NCI-H1092 treated with DMSO at 0.1 percent for 48 hours (cell line): ENCODE results near the gene IMP4.
A peak's percentile ranks its signal among the peaks of the same experiment; 100 is the strongest.

ENCODE experiments used
- DNase-seq: peaks from one replicate; lab custom pipeline; 2025; lab: John Stamatoyannopoulos, UW

Gene IMP4

GRCh38 chr2:130378206-130378897 is 35.7 kb downstream of the IMP4 start:
- DNase-seq = no peak

DNA sequence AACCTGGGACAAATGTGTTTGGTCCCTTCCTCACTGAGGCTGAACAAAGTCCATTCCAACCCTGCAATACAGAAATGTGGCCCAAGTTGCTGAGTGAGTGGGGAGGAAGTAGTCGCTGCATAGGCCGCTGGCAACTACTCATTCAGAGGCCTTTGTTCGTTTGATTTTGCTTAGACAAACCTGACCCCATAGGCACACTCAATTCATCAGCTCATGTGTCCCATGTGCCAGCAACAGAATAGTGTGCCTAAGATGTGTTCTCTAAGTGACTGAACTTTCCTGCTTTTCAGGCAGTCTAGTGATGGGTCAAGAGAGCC is 36.2 kb downstream of the IMP4 start:
- DNase-seq = no peak

DNA sequence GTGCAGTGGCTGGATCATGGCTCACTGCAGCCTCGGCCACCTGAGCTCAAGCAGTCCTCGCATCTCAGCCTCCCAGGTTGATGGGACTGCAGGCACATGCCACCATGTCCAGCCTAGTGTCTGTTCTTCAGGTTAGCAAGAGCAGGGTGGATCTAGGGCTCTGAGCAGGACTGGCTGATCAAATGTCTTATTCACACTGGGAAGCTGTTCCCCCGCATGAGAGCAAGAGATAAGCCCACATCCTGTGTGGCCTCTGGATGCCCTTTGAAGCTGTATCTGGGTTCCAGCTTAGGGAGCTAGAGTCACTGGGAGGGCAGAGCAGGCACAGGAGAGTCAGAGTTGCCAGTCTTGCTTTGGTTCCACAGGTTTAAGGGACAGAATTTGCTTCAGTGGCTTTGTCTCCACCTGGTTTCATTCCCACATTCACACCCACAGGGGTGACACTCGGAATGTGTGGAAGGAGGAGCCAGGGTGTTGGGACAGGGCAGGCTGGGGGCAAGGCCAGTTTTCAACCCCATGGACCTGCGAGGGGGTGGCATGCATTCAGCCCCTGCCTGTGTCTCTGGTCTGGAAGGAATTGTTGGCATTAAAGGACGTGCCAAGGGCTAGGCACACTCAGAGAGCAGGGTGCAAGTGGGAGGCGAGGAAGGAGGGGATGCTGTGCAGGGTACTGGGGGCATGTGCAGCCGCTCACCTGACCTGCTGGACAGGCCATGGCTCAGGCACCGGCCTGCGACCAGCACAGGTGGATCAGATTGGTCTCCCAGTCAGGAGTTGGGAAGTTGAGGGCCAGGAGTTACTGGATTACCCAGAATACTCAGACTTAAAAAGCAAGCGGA is 37.6 kb downstream of the IMP4 start:
- DNase-seq = no peak

DNA sequence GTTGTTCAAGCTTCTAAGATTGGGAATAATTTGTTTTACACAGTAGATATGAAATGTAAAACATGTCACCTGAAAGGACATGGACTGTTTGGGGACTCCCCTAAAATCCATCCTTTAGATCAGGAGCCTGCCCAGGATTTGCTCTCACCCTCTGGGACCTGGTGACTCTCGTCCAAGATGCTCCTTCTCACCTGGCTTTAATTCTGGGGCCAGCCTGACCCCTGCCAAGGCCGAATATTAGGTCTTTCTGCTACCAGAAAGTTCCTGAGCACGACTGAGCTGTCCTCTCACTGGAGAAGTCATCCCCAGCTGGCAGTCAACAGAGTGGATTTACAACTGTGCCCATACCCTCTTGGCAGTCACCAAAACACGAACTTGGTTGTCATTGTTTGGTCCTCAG is 38.4 kb downstream of the IMP4 start:
- DNase-seq = no peak

- no peak for DNase-seq
Observed at GRCh38 chr2:130381619-130382018, 38.9 kb downstream of the IMP4 start.

DNA sequence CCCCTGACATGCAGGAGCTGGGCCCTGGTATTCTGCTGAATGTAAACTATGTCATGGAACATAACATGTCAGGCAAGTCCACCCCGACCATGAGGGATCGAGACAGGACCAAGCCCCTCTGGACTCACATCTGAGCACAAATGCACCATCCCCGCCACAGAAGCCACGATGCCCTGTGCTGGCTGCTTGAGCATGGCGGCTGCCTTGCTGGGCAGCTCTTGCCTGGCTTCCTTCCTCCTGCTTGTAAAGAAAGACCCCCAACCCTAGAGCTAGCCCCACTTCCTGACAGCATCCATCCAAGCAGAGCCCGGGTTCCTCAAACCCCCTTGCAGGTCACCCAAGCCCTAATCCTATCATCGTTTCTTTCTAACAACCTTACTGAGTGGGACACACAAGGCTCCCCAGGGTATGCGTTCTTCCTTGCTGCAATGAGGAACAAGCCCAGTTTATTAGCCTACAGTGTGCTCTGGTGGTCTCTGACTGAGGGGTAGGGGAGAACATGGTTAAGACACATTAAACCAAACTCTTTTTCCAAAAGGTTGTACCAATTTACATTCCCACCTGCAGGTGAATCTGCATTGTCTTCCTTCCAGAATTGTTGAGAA is 39.7 kb downstream of the IMP4 start:
- DNase-seq = no peak

- no peak for DNase-seq
Observed at GRCh38 chr2:130385709-130386108, 43.0 kb downstream of the IMP4 start.

GRCh38 chr2:130387071-130387400 is 44.3 kb downstream of the IMP4 start:
- DNase-seq = no peak

GRCh38 chr2:130387804-130388203 is 45.1 kb downstream of the IMP4 start:
- DNase-seq = no peak

- no peak for DNase-seq
Observed at GRCh38 chr2:130388221-130388907, 45.7 kb downstream of the IMP4 start.

DNA sequence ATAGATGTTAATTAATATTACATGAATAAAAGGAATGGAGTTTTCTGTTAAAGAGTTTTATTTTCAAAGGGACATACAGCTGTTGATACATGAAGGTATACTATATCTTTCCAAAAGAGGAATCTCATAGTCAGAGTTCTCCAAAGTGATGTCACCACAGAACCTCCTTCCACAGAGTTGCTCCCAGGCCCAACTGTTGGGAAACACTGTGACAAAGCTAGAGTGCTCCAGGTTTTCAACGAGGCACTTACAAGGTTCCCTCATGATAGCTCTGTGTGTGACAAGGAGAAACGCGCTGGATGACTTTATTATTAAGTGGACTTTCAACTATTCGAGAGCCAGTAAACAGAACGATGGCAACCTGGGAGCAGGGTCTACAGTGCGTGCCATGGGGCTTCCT is 46.7 kb downstream of the IMP4 start:
- DNase-seq = no peak

DNA sequence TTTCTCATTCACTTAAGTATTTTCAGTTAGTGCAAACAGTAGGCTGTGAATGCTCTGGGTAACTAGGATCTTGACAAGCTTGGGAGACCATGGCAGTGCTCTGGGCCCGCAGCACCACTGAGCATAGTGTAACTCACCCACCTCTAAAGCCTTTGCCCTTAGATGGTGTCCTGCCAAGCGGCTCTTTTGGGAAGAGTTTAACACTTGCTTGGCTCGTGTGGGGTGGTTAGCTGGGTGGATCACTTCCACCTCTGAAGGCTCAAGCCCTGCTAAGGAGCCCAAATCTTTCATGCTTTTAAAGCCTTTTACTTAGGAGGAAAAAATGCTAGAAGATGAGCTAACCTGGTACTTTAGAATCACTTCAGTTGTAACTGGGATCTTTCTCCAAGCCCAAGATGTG is 47.1 kb downstream of the IMP4 start:
- no peak for DNase-seq

DNA sequence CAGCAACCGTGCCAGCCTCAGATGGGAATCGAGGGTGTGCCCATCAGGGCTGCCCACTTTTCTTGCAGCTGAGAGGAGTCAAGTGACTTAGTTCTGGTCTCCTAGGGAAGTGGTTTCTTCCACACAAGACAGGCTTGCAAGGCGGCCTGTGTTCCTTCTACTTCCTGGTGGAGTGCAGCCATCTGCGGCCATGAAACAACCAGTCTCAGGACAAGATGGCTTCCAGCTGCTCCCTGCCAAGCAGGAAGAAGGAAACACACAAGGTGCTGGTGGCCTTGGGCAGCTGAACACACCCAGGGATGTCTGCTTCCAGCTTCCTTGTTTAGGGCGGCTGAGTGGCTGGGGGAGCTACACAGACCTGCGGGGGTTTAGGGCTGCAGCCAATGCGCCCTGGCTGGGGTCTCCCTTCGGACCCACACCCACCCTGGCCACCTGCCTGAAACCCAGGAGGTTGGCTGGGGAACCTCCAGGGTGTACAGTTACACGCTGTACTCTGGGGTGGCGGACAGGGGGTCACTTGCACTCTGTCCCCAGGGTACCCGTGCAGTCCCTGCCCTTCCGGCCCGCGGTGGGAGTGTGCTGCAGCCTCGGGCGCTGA is 47.9 kb downstream of the IMP4 start:
- DNase-seq = no peak

DNA sequence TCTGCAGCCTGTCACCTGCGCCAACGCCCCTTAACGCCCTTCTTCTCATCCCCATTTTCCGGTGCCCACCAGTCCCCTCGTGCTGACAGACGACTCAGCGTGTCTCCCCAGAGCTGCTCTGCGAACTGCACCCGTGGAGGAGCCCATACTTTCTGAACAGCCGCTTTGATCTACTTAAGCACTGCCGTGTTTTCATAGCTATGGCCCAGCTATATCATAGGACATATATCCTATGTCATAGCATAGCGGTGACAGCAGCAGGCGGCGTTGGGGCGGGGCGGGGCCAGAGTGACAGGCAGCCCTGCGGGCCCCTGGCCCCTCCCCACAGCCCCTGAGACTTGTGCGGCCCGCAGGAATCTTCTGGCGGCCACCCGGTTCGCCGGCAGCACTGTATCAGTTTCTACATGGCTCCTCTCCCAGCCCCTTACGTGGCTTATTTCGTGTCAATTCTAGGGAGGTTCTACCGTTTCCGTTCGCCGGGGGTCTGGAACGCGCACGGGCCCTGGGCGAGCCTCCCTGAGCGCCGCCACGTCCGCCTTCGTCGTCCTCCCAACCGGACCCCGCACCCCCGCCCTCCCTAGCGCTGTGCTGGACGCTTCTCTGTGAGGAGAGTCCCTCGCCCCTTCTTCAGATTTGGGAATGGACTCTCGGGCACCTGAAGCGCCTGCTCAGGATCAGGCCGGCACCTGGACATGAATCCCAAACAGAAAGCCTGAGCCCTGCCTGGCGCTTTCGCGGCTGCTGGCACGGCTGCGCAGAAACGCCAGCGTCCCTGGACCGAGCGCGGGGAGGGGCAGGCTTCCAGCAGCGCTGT is 48.6 kb downstream of the IMP4 start:
- DNase-seq = peak; percentile 54

DNA sequence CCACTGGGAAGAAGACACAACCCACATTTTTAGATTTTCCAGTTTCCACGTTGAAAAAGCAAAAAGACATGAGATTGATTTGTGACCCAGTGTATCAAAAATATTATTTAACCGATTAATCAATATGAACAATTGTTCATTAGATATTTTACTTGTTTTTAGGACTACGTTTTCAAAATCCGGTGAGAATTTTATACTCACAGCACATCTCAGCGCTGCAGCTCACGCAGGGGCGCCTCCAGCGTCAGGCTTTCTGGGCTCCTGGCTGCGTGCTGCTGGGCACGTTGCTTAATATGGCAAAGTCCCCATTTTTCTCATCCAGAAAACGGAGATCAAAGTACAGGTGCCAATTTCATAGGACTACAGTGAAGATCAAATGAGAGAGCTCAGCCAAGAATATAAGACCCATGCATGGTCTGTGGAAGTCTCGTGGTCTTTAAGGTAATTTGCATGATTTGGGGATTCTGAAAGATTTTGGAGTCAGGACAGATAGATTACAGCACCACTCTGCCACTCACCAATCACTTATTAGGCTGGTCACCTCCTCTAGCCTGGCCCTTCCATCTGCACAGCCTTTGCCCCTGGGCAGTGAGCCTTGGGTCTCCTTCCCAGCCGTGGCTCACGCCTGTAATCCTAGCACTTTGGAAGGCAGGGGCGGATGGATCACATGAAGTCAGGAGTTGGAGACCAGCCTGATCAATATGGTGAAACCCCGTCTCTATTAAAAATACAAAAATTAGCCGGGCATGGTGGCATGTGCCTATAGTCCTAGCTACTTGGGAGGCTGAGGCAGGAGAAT is 49.4 kb downstream of the IMP4 start:
- peak; percentile 60 for DNase-seq

GRCh38 chr2:130393318-130393910 is 50.7 kb downstream of the IMP4 start:
- no peak for DNase-seq
